Stomach (tissue), 4 donors: ENCODE data around the gene COL16A1.

Experiments
- POLR2A ChIP-seq, 4 donors: fragments of 450-650 bp; IDR thresholded peaks; one replicate each; pipeline ENCODE4 v1.6.1; 2016; ENCODE audit warnings: antibody characterized with exemption in 4 of 4, control low read depth in 2 of 4, mild to moderate bottlenecking in 1 of 4, moderate library complexity in 1 of 4
- POLR2AphosphoS5 ChIP-seq, 3 donors: sonication (generic); formaldehyde crosslinking; IDR thresholded peaks; one replicate each; pipeline ENCODE4 v1.6.1; 2016; ENCODE audit warnings: antibody characterized with exemption in 3 of 3
- TF ChIP-seq, protein P1 (sequence below), 7 experiments: fragments of 450-650 bp in 4 of 7; fragments of 200-600 bp in 3 of 7; sonication (generic) in 3 of 7; IDR thresholded peaks; one replicate each; pipeline ENCODE4 v1.5.1; 2016 to 2019; ENCODE audit warnings: antibody characterized with exemption in 7 of 7, control low read depth in 2 of 7, mild to moderate bottlenecking in 1 of 7

DNA sequence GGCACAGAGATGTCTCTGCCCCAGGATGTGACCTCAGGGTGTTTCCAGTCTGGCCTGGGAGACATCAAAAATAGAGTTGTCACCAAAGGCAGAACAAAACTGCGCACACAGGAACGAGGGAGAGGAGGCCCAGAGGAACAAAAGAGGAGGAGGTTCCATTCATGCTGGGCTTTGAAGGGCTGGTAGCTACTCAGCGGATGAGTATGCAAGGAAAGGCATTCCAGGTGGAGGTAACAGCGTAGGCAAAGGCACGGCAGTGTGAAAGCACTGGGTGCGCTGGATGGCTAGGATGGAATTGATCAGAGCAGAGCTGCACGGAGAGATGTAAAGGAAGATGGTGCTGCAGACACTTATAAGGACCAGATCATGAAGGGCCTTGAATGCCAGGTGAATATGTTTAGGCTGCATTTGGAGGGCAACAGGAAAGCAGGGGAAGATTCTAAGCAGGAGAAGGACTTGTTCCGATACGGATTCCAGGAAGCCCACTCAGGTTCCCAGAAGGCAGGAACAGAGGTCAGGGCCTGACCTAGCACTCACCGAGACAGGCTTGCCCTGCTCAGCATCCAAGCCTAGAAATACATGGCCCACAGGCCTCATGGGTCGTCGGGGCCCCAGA lies 6.3 kb downstream of the COL16A1 start:
- TF ChIP-seq POLR2AphosphoS5 (IDR thresholded peaks at IDR 0.05) (no peak), POLR2A (IDR thresholded peaks at IDR 0.05) (no peak)
- TF ChIP-seq, protein P1, sequence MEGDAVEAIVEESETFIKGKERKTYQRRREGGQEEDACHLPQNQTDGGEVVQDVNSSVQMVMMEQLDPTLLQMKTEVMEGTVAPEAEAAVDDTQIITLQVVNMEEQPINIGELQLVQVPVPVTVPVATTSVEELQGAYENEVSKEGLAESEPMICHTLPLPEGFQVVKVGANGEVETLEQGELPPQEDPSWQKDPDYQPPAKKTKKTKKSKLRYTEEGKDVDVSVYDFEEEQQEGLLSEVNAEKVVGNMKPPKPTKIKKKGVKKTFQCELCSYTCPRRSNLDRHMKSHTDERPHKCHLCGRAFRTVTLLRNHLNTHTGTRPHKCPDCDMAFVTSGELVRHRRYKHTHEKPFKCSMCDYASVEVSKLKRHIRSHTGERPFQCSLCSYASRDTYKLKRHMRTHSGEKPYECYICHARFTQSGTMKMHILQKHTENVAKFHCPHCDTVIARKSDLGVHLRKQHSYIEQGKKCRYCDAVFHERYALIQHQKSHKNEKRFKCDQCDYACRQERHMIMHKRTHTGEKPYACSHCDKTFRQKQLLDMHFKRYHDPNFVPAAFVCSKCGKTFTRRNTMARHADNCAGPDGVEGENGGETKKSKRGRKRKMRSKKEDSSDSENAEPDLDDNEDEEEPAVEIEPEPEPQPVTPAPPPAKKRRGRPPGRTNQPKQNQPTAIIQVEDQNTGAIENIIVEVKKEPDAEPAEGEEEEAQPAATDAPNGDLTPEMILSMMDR (IDR thresholded peaks at IDR 0.05): no peak
